Fibroblast of lung (primary cell): ENCODE measurements around the gene LRCH4. TPM values are rescaled to one million over a fixed set of nuclear protein-coding genes. Genes with fewer than 3 reads are reported as not detected.

Experiments
- DNase-seq, 2 donors: peaks; one replicate each; pipeline versions ENCODE4 v3.0.0 to v3.0.0-alpha.2; 2010; ENCODE audit warnings: low read depth in 2 of 2
- H2AFZ ChIP-seq: 2 replicates; pipeline ENCODE4 v1.5.1; 2012; ENCODE audit warnings: low read length, control low read depth, inconsistent platforms
- H3K27ac ChIP-seq: 2 replicates; pipeline ENCODE4 v1.5.1; 2011; ENCODE audit warnings: low read length, control low read depth; ENCODE audit not compliant: insufficient read depth
- H3K27me3 ChIP-seq: 2 replicates; pipeline ENCODE4 v1.5.1; 2011; ENCODE audit warnings: mild to moderate bottlenecking, low read length; ENCODE audit not compliant: control insufficient read depth, insufficient read depth
- H3K36me3 ChIP-seq: 2 replicates; pipeline ENCODE4 v1.5.1; 2011; ENCODE audit warnings: low read length; ENCODE audit not compliant: control insufficient read depth, insufficient read depth
- H3K4me1 ChIP-seq: 2 replicates; pipeline ENCODE4 v1.5.1; 2011; ENCODE audit warnings: low read length; ENCODE audit not compliant: control insufficient read depth, insufficient read depth; ENCODE audit errors: extremely low read depth
- H3K4me2 ChIP-seq: 2 replicates; pipeline ENCODE4 v1.5.1; 2011; ENCODE audit warnings: low read length, control low read depth; ENCODE audit not compliant: insufficient read depth; ENCODE audit errors: extremely low read depth
- H3K4me3 ChIP-seq, 4 experiments: fragments of 200-600 bp in 1 of 4; sonication (generic) in 1 of 4; replicated peaks in 1 of 4; 2 replicates each; pipeline ENCODE4 v1.5.1; 2011 to 2016; ENCODE audit warnings: low read length in 4 of 4, low read depth in 3 of 4, mild to moderate bottlenecking in 3 of 4, control low read depth in 2 of 4, inconsistent platforms in 1 of 4, mixed read lengths in 1 of 4; ENCODE audit not compliant: insufficient read depth in 1 of 4; ENCODE audit errors: control extremely low read depth in 1 of 4
- H3K79me2 ChIP-seq: 2 replicates; pipeline ENCODE4 v1.5.1; 2012; ENCODE audit warnings: mild to moderate bottlenecking, low read length, inconsistent platforms; ENCODE audit not compliant: control insufficient read depth, insufficient read depth
- H3K9ac ChIP-seq: 2 replicates; pipeline ENCODE4 v1.5.1; 2011; ENCODE audit warnings: mild to moderate bottlenecking, low read length, control low read depth; ENCODE audit not compliant: insufficient read depth
- H3K9me3 ChIP-seq: 2 replicates; pipeline ENCODE4 v1.5.1; 2012; ENCODE audit warnings: low read depth, low read length; ENCODE audit not compliant: control insufficient read depth, insufficient read depth
- H4K20me1 ChIP-seq: 2 replicates; pipeline ENCODE4 v1.5.1; 2011; ENCODE audit warnings: low read length; ENCODE audit not compliant: control insufficient read depth, insufficient read depth; ENCODE audit errors: extremely low read depth
- CTCF ChIP-seq, 2 donors: IDR thresholded peaks in 1 of 2; conservative IDR thresholded peaks in 1 of 2; 1 replicate in 1 of 2; 2 replicates in 1 of 2; pipeline ENCODE4 v1.5.1; 2011 to 2012; ENCODE audit warnings: low read length in 2 of 2, control low read depth in 1 of 2, inconsistent platforms in 1 of 2, low read depth in 1 of 2, mild to moderate bottlenecking in 1 of 2
- EZH2 ChIP-seq: IDR thresholded peaks from 2 replicates; pipeline ENCODE4 v1.5.1; 2012; ENCODE audit warnings: low read length, control low read depth, mild to moderate bottlenecking; ENCODE audit errors: missing control alignments
- polyA plus RNA-seq, 2 donors: library from polyadenylated mRNA; depleted of rRNA in 1 of 2; stranded (reverse) in 1 of 2; unstranded in 1 of 2; fragments of >200 nt; gene quantifications; 2 replicates each; pipeline ENCODE4 v1.2.1, GENCODE V29; 2011 to 2012; ENCODE audit warnings: missing spikeins in 1 of 2
- total RNA-seq: library from RNA; depleted of rRNA; stranded (reverse); fragments of >200 nt; gene quantifications from 2 replicates; pipeline ENCODE4 v1.2.1, GENCODE V29; 2014

LRCH4 gene
- total and polyA plus RNA-seq, 2 donors (not counting 1 experiment from before 2014, with no cell fraction given): 7.3 to 11.6 TPM

GRCh38 chr7:100606313-100606712 is 20.4 kb upstream of the LRCH4 start:
- TF ChIP-seq CTCF (conservative IDR thresholded peaks at IDR 0.05 in 1 of 2, IDR thresholded peaks at IDR 0.05 in 1 of 2; ENCODE audit: low read depth in 1 of 2, low read length in 2 of 2) (no peak), EZH2 (no peak)
- H3K4me2 ChIP-seq: no peak overlapping the region
- H3K27ac ChIP-seq: no peak overlapping the region
- H3K79me2 ChIP-seq: peaks cover 20% of the 10 kb centered on the region
- no peaks in the 10 kb centered on the region for H4K20me1 ChIP-seq
- H3K9ac ChIP-seq: no peak overlapping the region
- H3K9me3 ChIP-seq: no peaks in the 10 kb centered on the region
- H3K4me3 ChIP-seq: no peak overlapping the region
- H3K4me1 ChIP-seq: peaks cover 4% of the 10 kb centered on the region
- no peak for DNase-seq
- H3K36me3 ChIP-seq: peaks cover 19% of the 10 kb centered on the region
- H3K27me3 ChIP-seq: no peaks in the 10 kb centered on the region
- no peak overlapping the region for H2AFZ ChIP-seq

GRCh38 chr7:100604976-100605911 is 19.3 kb upstream of the LRCH4 start:
- H4K20me1 ChIP-seq: no peaks in the 10 kb centered on the region
- peak overlapping the region in 3 of 4 experiments; percentile 53 to 98 (median 64) for H3K4me3 ChIP-seq
- H3K27me3 ChIP-seq: no peaks in the 10 kb centered on the region
- peak overlapping the region; percentile 68 for H3K4me2 ChIP-seq
- no peak overlapping the region for H3K9ac ChIP-seq
- no peak for DNase-seq
- no peak overlapping the region for H3K27ac ChIP-seq
- peaks cover 4% of the 10 kb centered on the region for H3K4me1 ChIP-seq
- no peak for TF ChIP-seq EZH2
- H3K9me3 ChIP-seq: no peaks in the 10 kb centered on the region
- no peak overlapping the region for H2AFZ ChIP-seq
- peaks cover 19% of the 10 kb centered on the region for H3K36me3 ChIP-seq
- peaks cover 20% of the 10 kb centered on the region for H3K79me2 ChIP-seq

- Histone ChIP-seq H3K4me2 (peak overlapping the region; percentile 92), H3K9me3 (no peaks in the 10 kb centered on the region), H3K4me1 (peaks cover 4% of the 10 kb centered on the region), H3K36me3 (peaks cover 19% of the 10 kb centered on the region), H3K79me2 (peaks cover 20% of the 10 kb centered on the region), H3K27me3 (no peaks in the 10 kb centered on the region), H2AFZ (no peak overlapping the region), H3K9ac (peak overlapping the region; percentile 60), H4K20me1 (no peaks in the 10 kb centered on the region), H3K27ac (peak overlapping the region; percentile 79), H3K4me3 (peak overlapping the region; percentile 65 to 98 (median 92))
- peak; percentile 30 to 33 for TF ChIP-seq CTCF (conservative IDR thresholded peaks at IDR 0.05 in 1 of 2, IDR thresholded peaks at IDR 0.05 in 1 of 2; ENCODE audit: low read depth in 1 of 2, low read length in 2 of 2)
- no peak for TF ChIP-seq EZH2
- DNase-seq: peak; percentile 71
Measured at GRCh38 chr7:100604028-100604975, 18.4 kb upstream of the LRCH4 start.
